Neural progenitor cell (in vitro differentiated cells): ENCODE measurements around the gene CRYBG3.

Experiments used
- CTCF ChIP-seq: fragments of 200-600 bp; sonication (generic); IDR thresholded peaks from 2 replicates; pipeline ENCODE4 v1.5.1; 2017; ENCODE audit warnings: antibody characterized with exemption, mild to moderate bottlenecking
- EZH2 ChIP-seq: fragments of 200-600 bp; sonication (generic); IDR thresholded peaks from 2 replicates; pipeline ENCODE4 v1.6.1; 2017; ENCODE audit warnings: antibody characterized with exemption, mild to moderate bottlenecking, moderate library complexity

DNA sequence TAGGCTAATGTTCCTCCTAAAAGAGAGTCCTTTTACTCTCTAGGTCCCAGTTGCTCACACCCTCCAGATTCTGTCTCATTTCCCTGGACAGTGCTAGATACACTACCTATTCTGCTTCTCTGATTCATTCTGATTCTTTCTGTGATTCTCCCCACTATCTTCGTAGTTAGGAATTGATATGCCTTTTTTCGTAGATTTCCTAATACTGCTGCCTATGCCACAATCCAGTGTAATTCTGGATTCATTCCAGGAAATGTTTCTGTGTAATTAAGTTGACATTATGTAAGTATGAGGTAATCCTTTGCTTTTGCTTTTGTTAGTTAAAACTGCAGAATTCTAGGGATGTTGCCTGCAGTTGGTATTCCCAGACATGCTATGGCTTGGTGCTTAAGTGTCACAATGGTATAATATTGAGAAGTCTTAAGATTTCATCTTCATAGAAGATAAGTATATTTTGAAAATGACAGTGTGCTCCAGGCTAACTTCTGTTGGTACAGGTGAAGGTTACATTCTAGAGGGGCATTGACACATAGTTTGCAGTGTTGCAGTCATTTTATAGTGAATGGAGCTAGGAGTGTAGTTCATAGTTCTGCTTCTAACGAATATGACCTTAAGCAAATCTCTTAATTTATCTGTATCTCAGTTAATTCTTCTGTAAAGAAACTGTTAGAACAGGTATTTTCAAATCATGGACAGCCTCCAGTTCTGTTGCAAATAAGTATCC, 96.2 kb downstream of the CRYBG3 start:
- TF ChIP-seq EZH2: no peak
- TF ChIP-seq CTCF: no peak
